GM21723 (cell line): Measurements from ENCODE around the gene EFNB3.

Experiments used
- ATAC-seq: cut with Tn5 transposase; IDR thresholded peaks from one replicate; pipeline ENCODE4 v1.9.1; 2021; ENCODE audit warnings: mild to moderate bottlenecking, moderate library complexity; ENCODE audit not compliant: unreplicated experiment

The EFNB3 gene

DNA sequence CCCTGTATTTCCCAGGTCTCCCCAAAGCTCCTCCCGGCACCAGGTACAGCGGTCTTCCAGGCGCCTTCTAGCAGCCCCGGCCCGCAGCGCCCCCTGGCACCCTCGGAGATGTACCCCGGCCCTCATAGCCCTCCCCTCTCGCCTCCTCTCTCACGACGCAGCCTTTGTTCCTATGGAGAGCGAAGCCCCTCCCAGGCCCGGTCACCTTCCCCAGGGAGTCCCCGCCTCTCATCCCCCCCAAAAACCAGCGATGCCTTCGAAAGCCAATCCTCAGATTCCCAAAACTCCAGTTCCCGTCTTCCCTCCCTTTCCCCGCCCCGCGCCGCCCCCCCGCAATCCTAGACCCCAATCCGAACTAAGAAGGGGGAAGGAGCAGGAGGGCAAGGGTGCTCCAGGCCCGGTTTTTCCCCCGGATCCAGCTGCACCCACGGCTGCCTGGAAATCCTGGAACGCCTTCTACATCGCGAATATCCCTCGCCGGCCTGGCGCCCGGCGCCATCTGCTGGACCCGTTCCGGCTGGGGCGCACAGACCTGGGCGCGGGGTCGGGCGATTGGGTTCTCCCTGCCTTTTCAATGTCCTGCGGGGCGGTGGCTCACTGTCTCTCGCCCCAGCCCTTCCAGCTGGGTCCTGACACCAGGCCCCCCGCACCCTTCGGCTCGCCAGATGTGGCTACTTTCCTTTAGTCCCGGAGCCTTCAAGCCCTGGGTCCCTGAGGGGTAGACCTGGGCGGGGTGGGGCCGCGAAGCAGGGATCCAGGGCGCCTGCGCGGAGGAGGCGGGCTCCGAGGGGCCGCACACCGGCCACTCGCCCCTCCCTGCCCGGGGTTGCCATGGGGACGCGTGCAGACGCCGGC, 12.1 kb downstream of the EFNB3 start, which contains the start of gene DNAH2:
TSS of gene DNAH2 (plus strand) at position 844 of the 855 bp plus-strand sequence. CDS start 1,991 bp downstream, outside the sequence.
- ATAC-seq = no peak

DNA sequence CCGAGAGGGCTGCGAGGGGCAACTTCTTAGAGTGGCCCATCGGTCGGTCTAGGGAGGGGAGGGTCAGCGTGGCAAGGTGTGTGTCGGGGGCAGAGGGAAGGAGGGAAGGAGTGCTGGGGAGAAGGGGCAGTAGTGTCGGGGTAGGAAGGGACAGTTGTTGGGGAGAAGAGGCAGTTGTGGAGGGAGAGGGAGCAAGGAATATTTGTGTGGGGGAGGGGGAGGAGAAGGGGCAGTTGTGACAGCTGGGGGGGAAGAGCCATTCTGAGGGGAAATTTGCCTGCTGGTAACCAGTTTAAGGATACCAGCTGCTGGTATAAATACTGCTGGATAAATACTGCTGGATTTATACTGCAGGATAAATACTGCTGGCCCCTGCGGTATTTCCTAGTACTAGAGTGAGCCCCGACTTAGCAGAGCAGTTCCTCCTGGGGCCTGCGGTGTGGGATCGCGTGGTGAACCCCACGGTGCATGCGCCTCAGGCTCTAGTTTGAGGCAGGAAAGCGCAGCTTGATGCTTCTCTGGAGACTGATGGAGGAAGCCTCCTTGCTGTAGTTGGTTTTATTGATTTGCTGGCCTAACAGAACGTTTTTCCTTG, 12.9 kb downstream of the EFNB3 start:
- no peak for ATAC-seq

DNA sequence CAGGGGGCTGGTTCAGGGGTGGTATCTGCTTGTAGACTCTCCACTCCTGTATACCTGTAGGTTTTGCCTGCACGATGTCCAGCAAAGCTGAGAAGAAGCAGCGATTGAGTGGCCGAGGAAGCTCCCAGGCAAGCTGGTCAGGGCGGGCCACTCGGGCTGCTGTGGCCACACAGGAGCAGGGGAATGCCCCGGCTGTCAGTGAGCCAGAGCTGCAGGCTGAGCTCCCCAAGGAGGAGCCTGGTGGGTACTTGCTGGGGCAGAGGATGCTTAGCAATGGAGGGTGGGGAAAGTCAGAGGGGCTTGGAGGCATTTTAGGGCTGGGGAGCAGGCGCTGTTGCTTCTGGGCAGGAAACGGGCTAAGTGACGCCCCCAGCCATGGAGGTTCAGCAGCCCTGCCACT, 14.7 kb downstream of the EFNB3 start:
- no peak for ATAC-seq

DNA sequence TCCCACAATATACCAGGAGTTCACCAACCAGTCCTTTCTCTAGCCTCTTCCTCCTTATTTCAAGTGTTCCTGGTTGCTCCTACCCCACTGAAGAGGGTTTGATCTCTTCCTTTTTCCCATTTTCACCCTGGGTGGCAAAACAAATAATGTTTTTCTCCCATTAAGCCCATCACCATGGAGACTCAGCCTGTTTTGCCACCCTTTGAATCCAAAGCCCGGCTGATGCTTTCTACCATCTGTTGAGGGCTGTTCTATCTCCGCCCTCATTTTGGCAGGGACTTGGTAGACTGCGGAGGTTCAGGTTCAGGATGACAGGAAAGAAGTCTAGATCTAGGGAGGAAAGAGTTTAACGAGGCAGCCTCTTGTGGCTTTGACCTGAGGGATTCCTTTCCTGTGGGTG, 15.1 kb downstream of the EFNB3 start:
- no peak for ATAC-seq

DNA sequence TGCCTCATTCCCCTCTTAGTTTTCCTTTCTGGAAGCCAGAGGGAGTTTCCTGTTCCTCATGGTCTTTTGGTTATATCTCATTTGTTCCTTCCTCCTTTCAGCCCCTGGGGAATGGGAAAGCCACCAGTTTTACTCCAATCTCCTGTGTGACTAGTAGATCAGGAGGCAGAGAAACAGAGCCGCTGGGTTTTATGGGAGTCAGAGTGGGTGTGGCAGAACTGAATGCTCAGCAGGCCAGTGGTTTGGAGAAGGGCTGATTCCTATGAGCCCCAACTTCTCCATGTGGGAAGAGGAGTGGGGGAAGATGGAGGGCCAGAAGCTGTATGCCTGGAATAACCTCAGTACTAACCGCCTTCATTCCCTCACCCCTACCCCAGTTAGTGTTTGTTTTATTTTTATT, 16.6 kb downstream of the EFNB3 start:
- no peak for ATAC-seq

DNA sequence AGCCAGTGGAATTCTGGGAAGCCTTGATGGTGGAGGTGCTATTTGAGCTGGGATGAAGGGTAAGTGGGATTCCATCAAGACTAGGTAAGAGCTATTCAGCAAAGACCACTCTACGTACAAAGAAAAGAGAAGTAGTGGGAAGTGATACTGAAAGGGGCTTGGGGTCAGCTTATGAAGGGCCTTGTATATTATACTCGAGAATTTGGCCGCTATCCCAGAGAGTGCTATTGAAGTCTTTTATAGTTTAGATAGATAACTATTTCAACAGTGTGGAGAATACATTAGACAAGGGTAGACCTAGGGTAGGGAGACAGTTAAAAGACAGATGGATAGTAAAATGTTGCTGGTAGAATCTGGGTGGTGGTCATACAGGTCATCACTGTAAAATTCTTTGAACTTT, 22.9 kb downstream of the EFNB3 start:
- ATAC-seq = no peak

DNA sequence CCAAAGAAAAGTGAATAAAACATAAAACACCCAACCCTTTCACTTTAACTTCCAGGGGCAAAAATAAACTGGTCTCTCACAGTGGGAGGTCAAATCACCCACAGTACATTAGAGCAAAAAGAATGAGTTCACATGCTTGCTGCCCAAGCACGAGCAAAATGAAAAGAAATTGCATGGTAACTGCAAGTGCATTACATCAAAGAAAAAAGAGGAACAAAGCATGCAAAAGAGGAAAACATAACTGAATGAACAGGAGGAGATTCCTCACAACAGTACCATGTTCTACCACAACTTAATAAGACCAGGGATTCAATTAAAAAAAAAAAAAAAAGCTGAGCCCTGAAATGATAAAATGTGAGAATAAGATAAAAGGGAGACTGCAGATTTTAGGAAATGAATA, 24.8 kb downstream of the EFNB3 start:
- ATAC-seq = no peak

DNA sequence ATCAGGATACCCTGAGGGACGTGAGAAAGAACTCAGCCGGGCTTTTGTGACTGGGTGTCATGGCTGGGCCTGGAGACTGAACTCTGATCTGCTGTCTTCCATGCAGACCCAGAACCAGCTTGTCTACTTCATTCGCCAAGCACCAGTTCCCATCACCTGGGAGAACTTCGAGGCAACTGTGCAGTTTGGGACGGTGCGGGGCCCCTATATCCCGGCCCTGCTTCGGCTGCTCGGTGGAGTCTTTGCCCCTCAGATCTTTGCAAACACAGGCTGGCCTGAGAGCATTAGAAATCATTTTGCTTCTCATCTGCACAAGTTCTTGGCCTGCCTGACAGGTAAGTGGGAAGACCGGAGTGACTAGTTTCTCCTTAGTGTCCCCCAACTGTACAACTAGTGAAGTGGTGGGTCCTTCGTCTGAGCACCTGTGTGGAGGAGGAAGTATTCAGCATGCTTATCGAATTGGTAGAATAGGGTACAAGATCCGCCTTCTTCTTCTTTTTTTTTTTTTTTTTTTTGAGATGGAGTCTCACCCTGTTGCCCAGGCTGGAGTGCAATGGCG, 28.1 kb downstream of the EFNB3 start:
- ATAC-seq = no peak

DNA sequence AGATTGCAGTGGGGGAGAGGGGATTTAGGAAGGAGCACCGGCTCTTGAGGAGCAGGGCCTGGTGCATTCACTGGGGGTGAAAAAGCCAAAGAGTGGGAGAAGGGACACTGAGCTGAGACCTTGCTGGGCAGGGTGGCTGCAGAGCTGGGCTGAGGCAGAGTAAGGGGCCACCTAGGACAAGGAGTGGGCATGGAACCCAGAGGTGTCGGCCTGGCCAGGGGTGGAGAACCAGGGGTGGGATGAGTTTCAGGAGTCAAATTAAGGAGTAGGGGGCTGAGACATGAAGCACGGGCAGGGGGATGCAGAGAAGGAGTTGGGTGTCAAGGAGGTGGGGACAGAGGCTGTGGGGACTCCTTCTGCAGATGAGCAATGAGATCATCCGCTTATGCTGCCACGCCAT, 32.6 kb downstream of the EFNB3 start:
- no peak for ATAC-seq

DNA sequence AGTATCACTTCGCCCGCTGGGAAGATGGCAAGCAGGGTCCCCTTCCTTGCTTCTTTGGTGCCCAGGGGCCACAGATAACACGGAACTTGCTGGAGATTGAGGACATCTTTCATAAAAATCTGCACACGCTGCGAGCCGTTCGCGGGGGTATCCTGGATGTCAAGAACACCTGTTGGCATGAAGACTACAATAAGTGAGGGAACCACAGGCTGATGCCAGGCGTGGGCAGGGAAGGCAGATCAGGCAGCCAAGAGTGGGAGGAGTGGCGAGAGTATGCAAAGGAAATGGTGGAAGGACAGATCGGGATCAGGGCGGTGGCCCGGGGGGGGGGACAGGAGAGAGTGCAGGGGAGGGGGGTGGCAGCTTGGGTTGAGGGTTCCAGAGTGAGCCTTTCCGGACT, 34.7 kb downstream of the EFNB3 start:
- no peak for ATAC-seq

DNA sequence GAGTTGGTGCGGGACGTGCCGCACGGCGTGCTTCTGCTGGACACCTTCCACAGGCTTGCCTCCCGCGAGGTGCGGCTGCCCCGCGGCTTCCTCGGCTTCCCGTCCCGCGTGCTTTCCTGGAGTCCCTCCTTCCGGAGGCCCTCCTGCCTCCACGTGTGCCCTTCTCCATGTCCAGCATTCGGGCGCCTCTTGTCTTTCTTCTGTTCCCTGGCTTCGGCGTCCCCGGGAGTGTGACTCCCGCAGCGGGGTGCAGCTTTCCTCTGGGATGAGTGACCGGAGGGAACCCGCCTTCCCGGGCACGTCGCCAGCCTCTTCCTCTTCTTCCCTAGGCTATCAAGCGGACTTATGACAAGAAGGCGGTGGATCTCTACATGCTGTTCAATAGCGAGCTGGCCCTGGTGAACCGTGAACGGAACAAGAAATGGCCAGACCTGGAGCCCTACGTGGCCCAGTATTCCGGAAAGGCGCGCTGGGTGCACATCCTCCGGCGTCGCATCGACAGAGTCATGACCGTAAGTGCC, 35.5 kb downstream of the EFNB3 start:
- ATAC-seq = no peak

DNA sequence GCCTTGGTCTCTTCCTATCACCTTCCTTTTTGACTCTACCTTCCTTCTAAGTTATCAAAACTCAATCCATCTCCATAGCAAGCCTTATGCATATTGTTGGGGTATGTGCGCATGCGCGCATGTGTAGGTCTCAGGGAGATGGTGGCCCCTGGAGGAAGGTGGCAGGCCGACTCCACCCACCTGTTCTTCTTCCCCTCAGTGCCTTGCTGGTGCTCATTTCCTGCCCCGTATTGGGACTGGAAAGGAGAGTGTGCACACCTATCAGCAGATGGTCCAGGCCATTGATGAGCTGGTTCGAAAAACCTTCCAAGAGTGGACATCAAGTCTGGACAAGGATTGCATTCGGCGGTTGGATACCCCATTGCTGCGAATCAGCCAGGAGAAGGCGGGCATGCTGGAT, 37.7 kb downstream of the EFNB3 start:
- ATAC-seq = no peak

DNA sequence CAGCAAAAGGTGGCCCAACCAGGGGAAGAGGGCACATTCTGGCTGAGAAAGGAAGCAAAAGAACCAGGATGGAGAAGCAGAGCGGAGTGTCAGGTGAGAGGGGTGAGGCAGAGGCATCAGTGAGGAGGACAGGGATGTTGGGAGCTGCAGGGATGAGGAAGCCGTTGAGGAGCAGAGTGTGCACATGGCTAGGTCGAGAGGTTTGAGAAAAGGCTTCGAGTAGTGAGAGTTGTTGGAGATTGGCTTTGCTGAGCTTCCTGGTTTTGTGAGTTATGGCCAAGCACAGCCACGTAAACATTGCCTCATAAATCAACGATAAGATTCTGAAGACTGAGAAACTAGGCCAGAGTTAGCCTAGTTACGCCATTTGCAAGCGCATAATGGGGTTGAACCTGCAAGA, 39.4 kb downstream of the EFNB3 start:
- no peak for ATAC-seq

DNA sequence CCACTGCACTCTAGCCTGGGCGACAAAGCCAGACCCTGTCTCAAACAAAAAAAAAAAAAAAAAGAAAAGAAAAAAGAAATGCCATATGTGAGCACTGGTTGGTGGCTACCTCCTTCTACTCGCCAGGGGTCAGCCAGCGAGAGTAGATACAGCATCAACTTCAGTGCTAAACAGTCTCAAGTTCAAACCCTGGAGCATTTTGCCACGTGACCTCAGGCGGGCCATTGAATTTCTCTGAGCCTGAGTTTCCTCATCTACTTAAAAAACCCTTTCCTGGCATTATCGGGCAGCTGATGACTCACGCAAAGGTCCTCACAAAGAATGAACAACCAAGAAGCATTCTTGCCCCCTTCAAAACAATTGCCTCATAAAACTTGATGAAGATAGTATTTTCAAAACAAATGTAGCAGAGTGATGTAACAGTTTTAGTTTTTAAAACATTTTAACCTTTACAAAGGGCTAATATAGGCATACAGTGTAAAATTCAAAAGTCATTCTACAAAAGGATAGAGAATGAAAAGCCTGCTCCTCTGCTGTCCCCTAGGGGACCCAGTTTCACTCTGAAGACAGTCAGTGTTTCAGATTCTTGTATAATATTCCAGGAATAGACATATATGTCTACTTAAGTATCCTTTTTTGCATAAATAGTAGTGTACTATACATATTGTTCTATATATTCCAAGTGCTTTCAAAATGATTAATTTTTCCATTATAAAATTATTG, 40.9 kb downstream of the EFNB3 start:
- ATAC-seq = no peak

DNA sequence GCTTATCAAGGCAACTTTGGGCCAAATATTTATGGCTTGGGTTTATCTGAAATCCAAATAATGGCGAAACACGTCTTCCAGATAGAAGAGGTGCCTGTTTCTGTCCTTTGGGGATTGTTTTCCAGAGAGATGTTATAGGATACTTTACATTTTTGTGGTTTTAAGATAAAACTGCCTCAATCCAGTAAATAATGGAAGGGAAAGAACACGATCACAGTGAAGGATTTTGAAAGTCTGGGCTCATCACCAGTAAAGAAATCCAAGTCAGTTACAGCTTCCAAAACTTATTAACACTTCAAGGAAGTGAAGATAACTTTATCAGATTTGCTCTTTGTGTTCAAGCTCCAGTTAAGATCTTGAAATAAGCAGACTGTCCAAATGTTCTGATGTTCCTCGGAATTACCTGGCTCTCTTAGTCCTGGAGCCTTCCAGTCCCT, 42.7 kb downstream of the EFNB3 start:
- no peak for ATAC-seq

DNA sequence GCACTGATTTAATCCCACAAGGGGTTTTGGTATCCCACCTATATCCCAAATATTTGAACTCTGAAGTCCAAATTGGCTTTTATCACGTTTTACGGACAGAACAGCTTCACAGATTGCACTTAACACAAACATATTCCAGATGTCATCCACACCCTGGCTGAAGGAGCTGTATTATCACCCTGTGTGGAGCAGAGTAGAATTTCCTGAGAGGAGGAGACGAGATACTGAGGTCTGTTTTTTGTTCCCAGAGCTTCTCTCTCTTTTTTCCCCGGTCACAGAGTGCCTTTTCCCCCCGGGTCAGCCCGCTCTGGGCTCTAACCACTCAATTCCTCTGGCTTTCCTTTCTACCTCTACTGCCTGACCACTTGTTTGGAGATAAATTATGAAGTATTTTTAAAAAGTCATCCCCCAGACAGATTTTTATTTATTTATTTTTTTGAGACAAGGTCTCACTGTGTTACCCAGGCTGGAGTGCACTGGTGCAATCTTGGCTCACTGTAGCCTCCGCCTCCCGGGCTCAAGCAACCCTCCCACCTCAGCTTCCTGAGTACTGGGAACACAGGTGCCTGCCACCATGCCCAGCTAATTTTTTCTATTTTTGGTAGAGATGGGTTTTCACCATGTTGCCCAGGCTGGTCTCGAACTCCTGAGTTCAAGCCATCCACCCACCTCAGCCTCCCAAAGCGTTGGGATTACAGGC, 43.2 kb downstream of the EFNB3 start:
- no peak for ATAC-seq

DNA sequence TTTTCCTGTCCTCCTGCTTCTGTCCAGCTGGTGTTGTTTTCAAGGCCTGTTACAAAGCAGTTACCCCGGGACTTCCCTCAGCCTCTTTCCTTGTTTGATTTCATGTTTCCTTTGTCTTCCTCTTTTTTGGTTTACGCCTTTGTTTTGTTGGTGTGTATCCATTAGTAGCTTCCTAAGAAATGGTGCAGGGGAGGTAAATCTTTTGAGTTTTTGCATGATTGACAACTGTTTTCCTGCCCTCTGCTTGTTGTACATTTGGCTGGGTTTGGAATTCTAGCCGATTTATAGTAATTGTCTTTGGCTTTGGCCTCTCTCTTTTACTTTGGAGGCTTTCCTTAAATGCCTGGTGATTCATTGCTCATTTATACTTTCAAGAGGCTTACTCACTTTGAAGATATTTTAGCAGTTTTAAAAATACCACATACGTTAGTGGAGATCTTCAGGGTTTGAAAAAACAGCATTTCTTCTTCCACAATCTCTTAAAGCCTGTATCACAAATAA, 45.4 kb downstream of the EFNB3 start:
- no peak for ATAC-seq

DNA sequence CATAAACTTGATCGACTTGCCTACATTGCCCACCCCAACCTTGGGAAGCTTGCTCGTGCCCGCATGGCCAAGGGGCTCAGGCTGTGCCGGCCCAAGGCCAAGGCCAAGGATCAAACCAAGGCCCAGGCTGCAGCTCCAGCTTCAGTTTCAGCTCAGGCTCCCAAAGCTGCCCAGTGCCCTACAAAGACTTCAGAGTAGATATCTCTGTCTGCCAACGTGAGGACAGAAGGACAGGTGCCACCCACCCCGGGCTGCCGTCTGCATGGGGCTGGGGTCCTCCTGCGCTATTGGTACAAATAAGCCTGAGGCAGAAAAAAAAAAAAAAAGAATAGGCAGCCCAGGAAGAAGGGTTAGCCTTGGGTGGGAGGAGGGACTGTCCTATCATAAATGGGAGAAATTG, 49.7 kb downstream of the EFNB3 start:
- no peak for ATAC-seq

DNA sequence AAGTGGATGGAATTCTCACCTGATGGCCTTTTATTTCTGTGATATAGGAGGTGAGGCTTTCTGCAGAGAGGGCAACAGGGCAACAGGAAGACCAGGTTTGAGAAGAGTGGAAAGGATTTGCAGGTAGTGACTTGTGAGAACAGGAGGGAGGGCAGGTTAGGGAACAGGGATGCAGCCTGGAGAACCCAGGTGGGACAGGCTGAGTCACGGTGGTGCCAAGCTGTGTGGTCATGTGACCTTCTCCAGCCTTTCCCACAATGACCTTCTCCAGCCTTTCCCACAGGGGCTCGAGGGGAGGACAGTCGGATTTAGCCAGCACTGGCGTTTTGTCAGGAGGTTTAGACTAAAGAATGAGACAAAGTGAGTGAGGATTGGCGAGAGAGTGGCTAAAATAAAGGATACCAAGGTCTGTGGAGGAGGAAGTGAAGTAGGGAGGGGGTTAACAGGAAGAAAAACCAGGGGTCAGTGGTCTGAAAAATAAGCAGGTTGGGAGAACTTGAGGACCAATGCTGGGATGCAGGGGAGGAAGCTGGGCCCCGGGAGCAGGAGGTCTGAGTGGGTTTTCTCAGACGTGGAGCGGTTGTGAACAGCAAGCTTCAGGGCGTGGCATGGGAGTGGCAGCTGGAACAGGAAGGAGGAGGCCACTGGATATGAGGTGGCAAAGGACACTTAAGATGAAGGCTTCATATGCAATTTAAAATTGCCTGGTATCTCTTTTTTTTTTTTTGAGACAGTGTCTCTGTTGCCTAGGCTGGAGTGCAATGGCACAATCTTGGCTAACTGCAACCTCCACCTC, 50.3 kb downstream of the EFNB3 start:
- ATAC-seq = no peak

DNA sequence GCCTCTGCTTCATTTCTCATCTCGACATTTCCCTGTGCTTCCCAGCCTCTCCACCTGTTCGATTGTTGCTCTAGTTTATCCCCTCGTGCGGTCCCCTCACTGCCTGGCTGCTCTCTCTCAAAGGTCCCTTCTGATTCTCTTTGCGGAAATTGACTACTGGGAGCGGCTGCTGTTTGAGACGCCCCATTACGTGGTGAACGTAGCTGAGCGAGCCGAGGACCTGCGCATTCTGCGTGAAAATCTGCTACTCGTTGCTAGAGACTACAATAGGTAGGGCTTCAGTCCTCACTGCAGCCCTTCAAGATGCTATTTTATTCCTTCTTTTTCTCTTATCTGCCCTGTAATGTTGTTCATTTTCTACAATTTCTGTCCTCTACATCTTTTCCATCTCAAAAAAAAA, 52.0 kb downstream of the EFNB3 start:
- no peak for ATAC-seq
